MM.1S (cell line): ENCODE measurements around the gene LCNL1.

Experiments used
- DNase-seq: peaks from one replicate; pipeline ENCODE4 v3.0.0-alpha.2; 2015
- H2AFZ ChIP-seq: fragments of 300-600 bp; sonication (generic); 2 replicates; pipeline ENCODE4 v1.6.0; 2016; ENCODE audit warnings: antibody characterized with exemption, low read length
- H3F3A ChIP-seq: fragments of 300-600 bp; sonication (generic); 2 replicates; pipeline ENCODE4 v1.6.1; 2016; ENCODE audit warnings: mild to moderate bottlenecking, antibody characterized with exemption, low read length, moderate library complexity, mixed read lengths; ENCODE audit not compliant: insufficient read depth
- H3K27ac ChIP-seq: fragments of 300-600 bp; sonication (generic); 2 replicates; pipeline ENCODE4 v1.5.1; 2016; ENCODE audit warnings: mild to moderate bottlenecking, low read length
- H3K27me3 ChIP-seq: fragments of 300-600 bp; sonication (generic); replicated peaks from 2 replicates; pipeline ENCODE4 v1.6.0; 2016; ENCODE audit warnings: low read length; ENCODE audit not compliant: insufficient read depth
- H3K36me3 ChIP-seq: fragments of 300-600 bp; sonication (generic); replicated peaks from 2 replicates; pipeline ENCODE4 v1.6.1; 2016; ENCODE audit warnings: mild to moderate bottlenecking, low read length, mixed read lengths; ENCODE audit not compliant: insufficient read depth
- H3K4me1 ChIP-seq: fragments of 300-600 bp; sonication (generic); 2 replicates; pipeline ENCODE4 v1.6.1; 2016; ENCODE audit warnings: low read length, mixed read lengths
- H3K4me2 ChIP-seq: fragments of 300-600 bp; sonication (generic); 2 replicates; pipeline ENCODE4 v1.6.0; 2016; ENCODE audit warnings: low read depth, low read length
- H3K4me3 ChIP-seq: fragments of 300-600 bp; sonication (generic); 2 replicates; pipeline ENCODE4 v1.5.1; 2016; ENCODE audit warnings: low read length, mixed read lengths
- H3K79me2 ChIP-seq: fragments of 300-600 bp; sonication (generic); 2 replicates; pipeline ENCODE4 v1.6.1; 2016; ENCODE audit warnings: mixed run types, low read length, mixed read lengths
- H3K9ac ChIP-seq: fragments of 300-600 bp; sonication (generic); 2 replicates; pipeline ENCODE4 v1.6.1; 2016; ENCODE audit warnings: low read length, mixed read lengths
- H3K9me2 ChIP-seq: fragments of 300-600 bp; sonication (generic); replicated peaks from 2 replicates; pipeline ENCODE4 v1.6.1; 2016; ENCODE audit warnings: mild to moderate bottlenecking, low read length, mixed read lengths; ENCODE audit not compliant: insufficient read depth
- H3K9me3 ChIP-seq: fragments of 300-600 bp; sonication (generic); replicated peaks from 2 replicates; pipeline ENCODE4 v1.6.1; 2016; ENCODE audit warnings: mild to moderate bottlenecking, low read length, mixed read lengths; ENCODE audit not compliant: insufficient read depth
- H4K20me1 ChIP-seq: fragments of 300-600 bp; sonication (generic); 2 replicates; pipeline ENCODE4 v1.6.1; 2016; ENCODE audit warnings: mild to moderate bottlenecking, low read length, moderate library complexity, mixed read lengths; ENCODE audit not compliant: insufficient read depth
- EZH2 ChIP-seq: fragments of 300-600 bp; sonication (generic); optimal IDR thresholded peaks from 2 replicates; pipeline ENCODE3; 2017; ENCODE audit warnings: low read depth, mild to moderate bottlenecking, antibody characterized with exemption, low read length, mixed read lengths
- EZH2phosphoT487 ChIP-seq: fragments of 300-600 bp; sonication (generic); IDR thresholded peaks from 2 replicates; pipeline ENCODE4 v1.6.1; 2018; ENCODE audit warnings: antibody characterized with exemption, low read length
- TF ChIP-seq, protein P1 (sequence below): fragments of 300-600 bp; sonication (generic); IDR thresholded peaks from 2 replicates; pipeline ENCODE4 v1.5.1; 2016; ENCODE audit warnings: antibody characterized with exemption, low read length, mixed read lengths

The LCNL1 gene

DNA sequence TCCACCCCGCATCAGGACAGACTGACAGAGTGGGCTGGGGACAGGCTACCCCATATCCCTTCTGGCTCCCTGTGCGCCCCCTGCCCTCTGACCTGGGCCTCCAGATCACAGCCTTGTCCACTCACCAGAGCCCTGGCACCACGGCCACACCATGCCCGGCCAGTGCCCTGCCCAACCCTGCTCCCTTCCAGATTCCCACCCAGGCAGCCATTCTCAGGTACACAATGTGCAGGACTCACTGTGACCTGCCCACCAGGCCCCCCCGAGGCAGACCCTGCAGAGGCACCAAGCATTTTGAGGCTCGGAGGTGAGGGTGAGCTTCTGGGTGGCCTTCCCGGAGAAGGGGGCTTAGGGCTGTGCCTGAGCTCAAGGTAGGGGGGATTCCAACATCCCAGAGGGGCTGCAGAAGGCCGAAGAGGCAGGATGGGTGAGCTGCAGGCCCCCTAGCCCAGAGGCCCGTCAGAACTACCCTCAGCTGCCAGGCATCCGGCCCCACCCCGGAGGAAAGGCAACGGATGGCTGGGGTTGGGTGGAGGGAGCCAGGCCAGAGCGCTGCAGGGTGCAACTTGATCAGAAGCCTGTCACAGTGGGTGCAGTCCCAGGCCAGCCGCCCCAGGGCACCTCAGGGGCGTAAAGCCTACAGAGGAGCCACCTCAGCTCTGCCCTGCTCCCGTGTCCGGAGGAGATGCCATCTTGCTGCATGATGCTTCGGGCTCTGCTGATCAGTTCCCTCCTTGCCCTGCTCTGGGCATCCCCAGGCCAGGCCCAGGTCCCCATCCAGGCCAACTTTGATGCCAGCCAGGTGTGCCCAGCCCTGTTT lies at the start of gene LCNL1:
TSS of gene LCNL1 (plus strand) at position 762 of the 820 bp plus-strand sequence. CDS start 594 bp downstream, outside the sequence.
- H3K4me1 ChIP-seq: no peaks in the 10 kb centered on the region
- H3K79me2 ChIP-seq: no peaks in the 10 kb centered on the region
- H3K36me3 ChIP-seq: no peaks in the 10 kb centered on the region
- H4K20me1 ChIP-seq: no peaks in the 10 kb centered on the region
- H2AFZ ChIP-seq: no peak within 1 kb of the TSS
- DNase-seq: no peak
- peaks cover 79% of the 10 kb centered on the region for H3K27me3 ChIP-seq
- H3K27ac ChIP-seq: no peak within 1 kb of the TSS
- H3K9ac ChIP-seq: no peak within 1 kb of the TSS
- no peak within 1 kb of the TSS for H3K4me3 ChIP-seq
- H3K9me3 ChIP-seq: no peaks in the 10 kb centered on the region
- TF ChIP-seq, protein P1, sequence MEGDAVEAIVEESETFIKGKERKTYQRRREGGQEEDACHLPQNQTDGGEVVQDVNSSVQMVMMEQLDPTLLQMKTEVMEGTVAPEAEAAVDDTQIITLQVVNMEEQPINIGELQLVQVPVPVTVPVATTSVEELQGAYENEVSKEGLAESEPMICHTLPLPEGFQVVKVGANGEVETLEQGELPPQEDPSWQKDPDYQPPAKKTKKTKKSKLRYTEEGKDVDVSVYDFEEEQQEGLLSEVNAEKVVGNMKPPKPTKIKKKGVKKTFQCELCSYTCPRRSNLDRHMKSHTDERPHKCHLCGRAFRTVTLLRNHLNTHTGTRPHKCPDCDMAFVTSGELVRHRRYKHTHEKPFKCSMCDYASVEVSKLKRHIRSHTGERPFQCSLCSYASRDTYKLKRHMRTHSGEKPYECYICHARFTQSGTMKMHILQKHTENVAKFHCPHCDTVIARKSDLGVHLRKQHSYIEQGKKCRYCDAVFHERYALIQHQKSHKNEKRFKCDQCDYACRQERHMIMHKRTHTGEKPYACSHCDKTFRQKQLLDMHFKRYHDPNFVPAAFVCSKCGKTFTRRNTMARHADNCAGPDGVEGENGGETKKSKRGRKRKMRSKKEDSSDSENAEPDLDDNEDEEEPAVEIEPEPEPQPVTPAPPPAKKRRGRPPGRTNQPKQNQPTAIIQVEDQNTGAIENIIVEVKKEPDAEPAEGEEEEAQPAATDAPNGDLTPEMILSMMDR: no peak
- TF ChIP-seq EZH2 (no peak), EZH2phosphoT487 (no peak)
- H3K4me2 ChIP-seq: no peak within 1 kb of the TSS
- H3K9me2 ChIP-seq: no peaks in the 10 kb centered on the region
- no peaks in the 10 kb centered on the region for H3F3A ChIP-seq

DNA sequence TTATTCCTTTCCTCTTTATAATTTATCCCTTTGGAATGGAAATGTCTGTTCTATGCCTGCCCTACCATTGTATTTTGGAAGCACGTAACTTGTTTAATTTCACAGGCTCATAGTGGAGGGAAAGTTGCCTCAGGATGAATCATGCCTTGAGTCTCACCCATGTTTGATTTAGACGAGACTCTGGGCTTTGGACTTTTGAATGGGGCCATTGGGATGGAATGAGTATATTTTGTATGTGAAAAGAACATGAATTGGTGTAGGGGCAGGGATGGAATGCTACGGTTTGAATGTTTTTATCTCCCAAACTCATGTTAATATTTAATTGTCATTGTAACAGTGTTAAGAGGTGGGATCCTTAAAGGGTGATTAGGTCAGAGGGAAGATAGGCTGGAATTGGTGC lies 48.5 kb upstream of the LCNL1 start:
- TF ChIP-seq, protein P1: no peak
- TF ChIP-seq EZH2phosphoT487: no peak
- no peak for TF ChIP-seq EZH2
- H3K9me2 ChIP-seq: no peaks in the 10 kb centered on the region
- 0 out of 2 replicates have a peak, but pooled peaks cover 3% of the 10 kb centered on the region for H4K20me1 ChIP-seq
- no peak overlapping the region for H3K9ac ChIP-seq
- no peak overlapping the region for H3K27ac ChIP-seq
- no peak overlapping the region for H3K4me2 ChIP-seq
- no peaks in the 10 kb centered on the region for H3K4me1 ChIP-seq
- no peaks in the 10 kb centered on the region for H3K9me3 ChIP-seq
- H3F3A ChIP-seq: 0 out of 2 replicates have a peak, but pooled peaks cover 4% of the 10 kb centered on the region
- no peak for DNase-seq
- no peaks in the 10 kb centered on the region for H3K36me3 ChIP-seq
- no peak overlapping the region for H3K4me3 ChIP-seq
- no peaks in the 10 kb centered on the region for H3K79me2 ChIP-seq
- no peak overlapping the region for H2AFZ ChIP-seq
- H3K27me3 ChIP-seq: no peaks in the 10 kb centered on the region

DNA sequence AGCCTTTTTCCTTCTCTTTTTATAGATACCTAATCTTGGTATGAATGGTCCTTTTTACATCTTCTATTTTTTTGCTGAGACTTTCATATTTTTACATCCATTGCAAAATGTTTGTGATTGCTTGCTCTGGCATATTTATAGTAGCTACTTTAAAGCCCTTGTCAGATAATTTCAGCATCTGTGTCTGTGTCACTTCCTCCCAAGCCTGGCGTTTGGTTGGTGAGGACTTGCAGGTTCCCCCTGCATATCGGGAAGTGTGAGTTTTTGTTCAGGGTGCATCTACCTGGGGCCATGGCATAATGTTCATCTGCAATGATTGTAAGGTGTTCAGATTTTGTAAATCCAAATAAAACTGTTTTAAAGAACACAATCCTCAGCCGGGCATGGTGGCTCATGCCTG lies 47.1 kb upstream of the LCNL1 start:
- Histone ChIP-seq H3K4me2 (no peak overlapping the region), H3K79me2 (no peaks in the 10 kb centered on the region), H3K9me3 (no peaks in the 10 kb centered on the region), H4K20me1 (0 out of 2 replicates have a peak, but pooled peaks cover 3% of the 10 kb centered on the region), H3K27me3 (no peaks in the 10 kb centered on the region), H3K9ac (no peak overlapping the region), H3K9me2 (no peaks in the 10 kb centered on the region), H2AFZ (no peak overlapping the region), H3F3A (0 out of 2 replicates have a peak, but pooled peaks cover 4% of the 10 kb centered on the region), H3K36me3 (no peaks in the 10 kb centered on the region; the same call in 1 of the 2 replicates), H3K27ac (no peak overlapping the region), H3K4me1 (no peaks in the 10 kb centered on the region), H3K4me3 (no peak overlapping the region)
- TF ChIP-seq EZH2 (no peak), EZH2phosphoT487 (no peak)
- TF ChIP-seq, protein P1: no peak
- DNase-seq: no peak
